Uterus (tissue), 2 donors: ENCODE results near the gene ZNF335.

ENCODE experiments used
- POLR2A ChIP-seq, 2 donors: fragments of 450-650 bp; IDR thresholded peaks; one replicate each; pipeline ENCODE4 v1.6.1; 2016; ENCODE audit warnings: antibody characterized with exemption in 2 of 2, mild to moderate bottlenecking in 1 of 2, moderate library complexity in 1 of 2
- TF ChIP-seq, protein P1 (sequence below), 4 experiments: fragments of 200-600 bp in 2 of 4; fragments of 450-650 bp in 2 of 4; sonication (generic) in 2 of 4; IDR thresholded peaks; one replicate each; pipeline ENCODE4 v1.5.1; 2016 to 2019; ENCODE audit warnings: antibody characterized with exemption in 4 of 4, mild to moderate bottlenecking in 2 of 4, moderate library complexity in 1 of 4

DNA sequence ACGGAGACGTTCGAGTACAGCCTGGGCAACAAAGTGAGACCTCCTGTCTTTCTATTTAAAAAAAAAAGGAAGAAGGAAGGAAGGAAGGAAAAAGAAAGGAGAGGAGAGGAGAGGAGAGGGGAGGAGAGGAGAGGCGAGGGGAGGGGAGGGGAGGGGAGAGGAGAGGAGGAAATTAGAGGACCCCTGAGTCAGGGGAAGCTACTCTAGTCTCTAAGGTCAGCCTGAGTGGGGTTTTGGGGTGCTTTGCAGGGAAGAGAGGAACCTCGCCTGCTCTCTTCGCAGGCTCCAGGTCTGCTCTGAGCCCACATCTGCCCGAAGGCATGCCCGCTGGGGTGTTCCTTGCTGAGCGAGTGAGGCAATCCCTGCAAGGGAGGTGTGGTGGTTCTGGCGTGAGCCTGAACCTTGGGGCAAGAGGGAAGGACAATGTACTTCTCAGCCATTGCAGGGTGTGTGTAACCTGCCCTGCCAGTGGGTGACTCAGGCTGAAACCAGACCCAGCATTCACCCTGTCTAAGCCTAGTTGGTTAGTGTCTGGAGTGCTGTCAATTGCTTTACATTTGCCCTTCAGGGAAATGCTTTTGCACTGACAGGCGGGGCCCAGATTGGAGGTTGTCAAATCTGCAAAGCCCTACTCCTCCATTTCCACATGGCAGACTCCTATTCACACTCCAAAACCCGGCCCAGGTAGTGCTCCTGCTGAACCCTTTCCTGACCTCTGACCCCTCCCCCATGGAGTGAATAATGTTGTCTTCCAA lies 21.4 kb upstream of the ZNF335 start:
- no peak for TF ChIP-seq POLR2A (IDR thresholded peaks at IDR 0.05)
- TF ChIP-seq, protein P1, sequence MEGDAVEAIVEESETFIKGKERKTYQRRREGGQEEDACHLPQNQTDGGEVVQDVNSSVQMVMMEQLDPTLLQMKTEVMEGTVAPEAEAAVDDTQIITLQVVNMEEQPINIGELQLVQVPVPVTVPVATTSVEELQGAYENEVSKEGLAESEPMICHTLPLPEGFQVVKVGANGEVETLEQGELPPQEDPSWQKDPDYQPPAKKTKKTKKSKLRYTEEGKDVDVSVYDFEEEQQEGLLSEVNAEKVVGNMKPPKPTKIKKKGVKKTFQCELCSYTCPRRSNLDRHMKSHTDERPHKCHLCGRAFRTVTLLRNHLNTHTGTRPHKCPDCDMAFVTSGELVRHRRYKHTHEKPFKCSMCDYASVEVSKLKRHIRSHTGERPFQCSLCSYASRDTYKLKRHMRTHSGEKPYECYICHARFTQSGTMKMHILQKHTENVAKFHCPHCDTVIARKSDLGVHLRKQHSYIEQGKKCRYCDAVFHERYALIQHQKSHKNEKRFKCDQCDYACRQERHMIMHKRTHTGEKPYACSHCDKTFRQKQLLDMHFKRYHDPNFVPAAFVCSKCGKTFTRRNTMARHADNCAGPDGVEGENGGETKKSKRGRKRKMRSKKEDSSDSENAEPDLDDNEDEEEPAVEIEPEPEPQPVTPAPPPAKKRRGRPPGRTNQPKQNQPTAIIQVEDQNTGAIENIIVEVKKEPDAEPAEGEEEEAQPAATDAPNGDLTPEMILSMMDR (IDR thresholded peaks at IDR 0.05) = no peak
